NCI-H1092 (cell line): ENCODE measurements around the gene CCDC160.
"Not testable (repeated sequence)": the region's sequence is repeated elsewhere in the genome, so short reads cannot be mapped to it uniquely, and the experiment has no call there.

Source experiments
- DNase-seq: peaks from one replicate; lab custom pipeline; 2025; lab: John Stamatoyannopoulos, UW

Gene CCDC160

DNA sequence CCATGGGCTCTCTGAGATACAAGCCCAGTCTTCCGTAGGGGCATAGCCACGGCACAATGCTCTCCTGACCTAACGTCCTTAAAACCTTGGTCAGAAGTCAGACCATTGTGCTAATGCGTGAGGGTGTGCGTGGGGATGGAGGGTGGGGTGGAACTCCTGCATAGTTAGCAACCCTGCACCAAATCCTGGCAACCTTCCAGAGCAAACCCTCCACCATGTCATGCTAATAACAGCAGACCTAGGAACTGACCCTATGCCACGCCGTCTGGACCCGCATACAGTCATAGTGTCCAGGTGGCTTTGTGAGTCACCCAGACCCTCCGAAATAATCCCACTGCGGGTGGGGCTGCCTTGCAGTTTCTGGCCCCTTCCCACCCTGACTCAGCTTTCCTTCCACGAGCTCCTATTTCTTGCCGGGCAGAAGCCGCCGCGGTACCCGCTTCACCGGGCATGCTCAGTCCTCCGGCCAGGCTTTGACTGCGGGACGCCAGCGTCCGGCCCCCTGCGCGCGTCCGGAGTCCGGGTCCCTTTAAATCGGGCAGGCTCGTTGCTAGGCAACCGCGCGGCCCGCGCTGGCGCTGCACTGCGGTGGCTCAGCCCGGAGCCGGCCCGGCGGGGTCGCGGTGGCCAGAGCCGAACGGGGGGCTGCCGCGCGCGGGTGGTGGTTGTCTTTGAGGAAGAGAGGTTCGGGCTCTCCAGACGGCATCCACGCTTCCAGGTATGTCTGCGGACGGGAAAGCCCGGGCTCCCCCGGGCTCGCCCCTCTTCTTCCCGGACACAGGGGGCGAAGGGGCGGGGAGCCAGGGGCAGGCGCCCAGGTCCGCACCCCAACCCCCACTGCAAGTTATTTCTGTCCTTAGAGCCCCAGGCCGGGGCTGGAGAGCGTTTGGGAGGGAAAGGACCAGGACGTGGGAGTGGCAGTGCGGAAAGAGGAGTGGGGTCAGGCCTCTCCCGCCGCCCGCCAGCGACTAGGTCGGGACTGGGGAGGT is at the start of gene CCDC160:
Gene CCDC160, plus strand, starts transcription at position 557 of the 989 bp plus-strand sequence. CDS start 7,619 bp downstream, outside the sequence.
- DNase-seq, result peak; percentile 17

DNA sequence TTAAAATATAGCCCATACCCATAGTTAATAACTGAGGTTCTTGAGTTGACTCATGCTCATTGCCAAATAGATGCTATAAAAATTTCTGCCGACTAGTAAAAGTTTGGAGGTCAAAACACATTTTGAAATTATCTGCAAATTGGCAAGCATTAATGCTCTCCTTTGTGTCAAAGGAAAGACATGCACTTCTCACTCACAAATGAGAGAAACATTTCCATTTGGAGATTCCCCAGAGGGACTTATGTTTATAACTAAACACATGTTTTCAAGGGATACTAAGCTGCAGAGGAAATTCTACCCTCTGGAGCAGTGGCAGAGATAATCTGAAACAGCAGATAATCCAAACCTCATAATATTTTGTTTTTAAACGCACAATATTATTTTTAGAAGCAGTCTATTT is 45.7 kb upstream of the CCDC160 start:
- no peak for DNase-seq

DNA sequence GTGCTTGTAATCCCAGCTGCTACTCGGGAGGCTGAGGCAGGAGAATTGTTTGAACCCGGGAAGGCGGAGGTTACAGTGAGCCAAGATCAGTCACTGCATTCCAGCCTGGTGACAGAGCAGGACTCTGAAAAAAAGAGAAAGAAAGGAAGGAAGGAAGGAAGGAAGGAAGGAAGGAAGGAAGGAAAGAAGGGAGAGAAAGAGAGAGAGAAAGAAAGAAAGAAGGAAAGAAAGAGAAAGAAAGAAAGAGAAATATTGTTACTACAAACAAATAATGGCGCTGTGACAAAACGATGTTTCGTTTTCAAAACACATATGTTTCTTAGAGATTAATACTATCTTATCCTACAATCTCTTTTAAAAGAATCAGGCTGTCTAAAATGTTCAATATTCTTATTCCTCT is 42.1 kb upstream of the CCDC160 start:
- DNase-seq, result no peak

DNA sequence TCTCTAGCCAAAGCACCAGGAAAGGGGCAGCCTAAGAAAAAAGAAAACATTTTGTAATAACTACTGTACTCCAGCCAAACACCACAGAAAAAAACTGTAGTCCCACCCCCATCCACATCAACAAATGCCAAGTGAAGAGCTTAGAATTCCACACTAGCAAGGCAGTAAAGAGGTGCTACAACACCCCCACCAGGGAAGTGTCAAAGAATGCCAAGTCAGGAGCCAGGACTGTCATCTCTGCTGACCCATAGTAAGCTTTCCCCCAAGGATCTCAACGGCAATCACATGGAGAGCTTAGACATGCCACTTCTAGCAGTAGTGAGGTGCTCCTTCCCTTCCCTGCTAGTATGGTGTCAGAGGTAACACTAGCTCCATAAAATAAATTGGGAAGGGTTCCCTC is 34.4 kb upstream of the CCDC160 start:
- no peak for DNase-seq

DNA sequence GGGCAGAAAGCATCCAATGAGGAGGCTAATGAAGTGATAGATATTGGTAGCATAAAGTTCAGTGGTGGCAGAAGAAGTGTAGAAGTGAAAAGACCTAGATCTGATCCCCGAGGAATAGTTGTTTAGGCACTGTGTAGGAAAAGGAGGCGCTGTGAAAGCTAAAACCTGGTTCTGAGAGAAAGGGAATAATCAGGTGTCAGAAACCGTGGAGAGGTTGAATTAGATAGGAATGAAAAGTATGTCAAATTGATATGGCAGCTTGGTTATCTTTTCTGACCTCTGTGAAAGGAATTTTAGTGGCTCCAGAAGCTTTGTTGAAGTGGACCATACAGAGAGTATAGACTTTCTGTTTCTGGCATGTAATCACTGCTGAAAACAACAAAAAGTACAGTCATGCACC is 30.8 kb upstream of the CCDC160 start:
- DNase-seq, result no peak

DNA sequence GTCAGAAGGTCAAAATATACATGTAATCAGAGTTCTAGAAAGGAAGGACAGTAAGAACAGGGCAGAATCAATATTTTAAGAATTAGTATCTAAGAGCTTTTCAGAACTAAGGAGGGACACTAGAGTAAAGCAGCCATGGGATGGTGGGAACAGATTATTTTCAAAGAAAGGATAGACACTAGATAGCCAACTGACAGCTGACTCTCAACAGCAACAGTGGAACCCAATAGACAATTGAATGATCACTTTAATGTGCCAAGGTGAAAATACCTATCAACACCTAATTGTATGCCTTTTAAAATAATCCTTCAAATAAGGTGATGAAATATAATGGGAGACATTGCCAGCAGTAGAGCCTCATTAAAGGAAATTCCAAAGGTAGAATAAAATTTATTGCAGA is 26.5 kb upstream of the CCDC160 start:
- no peak for DNase-seq

DNA sequence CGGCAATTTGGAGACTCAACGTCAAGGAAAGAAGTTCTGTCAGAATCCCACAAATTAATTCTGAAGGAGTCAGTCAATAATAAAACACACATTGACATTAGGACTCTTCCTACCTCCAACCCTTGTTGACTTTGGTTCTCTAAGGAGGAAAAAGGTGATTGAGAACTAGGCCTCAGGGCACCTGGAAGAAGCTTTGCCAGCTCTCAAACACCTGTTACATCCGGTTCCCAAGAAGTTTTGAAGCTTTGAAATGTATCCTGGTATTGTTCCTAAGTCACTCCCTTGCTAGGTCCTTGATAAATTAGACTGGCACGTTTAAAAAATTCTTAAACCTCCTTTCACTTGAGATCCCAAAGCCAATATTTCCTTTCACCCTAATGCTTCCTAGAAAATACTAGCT is 1.7 kb upstream of the CCDC160 start:
- no peak for DNase-seq

DNA sequence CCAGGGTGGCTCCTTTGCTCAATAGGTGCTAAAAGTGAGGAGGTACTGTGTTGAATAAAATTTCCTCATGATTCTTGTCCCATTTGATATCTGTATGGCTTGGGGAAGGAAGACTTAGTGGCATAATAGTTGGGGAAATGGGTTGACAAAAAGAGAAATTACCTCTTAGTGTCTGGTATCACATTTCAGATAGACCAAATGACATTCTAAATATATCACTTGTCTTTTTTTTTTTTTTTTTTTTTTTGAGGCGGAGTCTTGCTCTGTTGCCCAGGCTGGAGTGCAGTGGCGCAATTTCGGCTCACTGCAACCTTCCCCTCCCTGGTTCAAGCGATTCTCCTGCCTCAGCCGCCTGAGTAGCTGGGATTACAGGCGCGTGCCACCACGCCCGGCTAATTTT is 1.2 kb downstream of the CCDC160 start:
- DNase-seq, result not testable (repeated sequence)

DNA sequence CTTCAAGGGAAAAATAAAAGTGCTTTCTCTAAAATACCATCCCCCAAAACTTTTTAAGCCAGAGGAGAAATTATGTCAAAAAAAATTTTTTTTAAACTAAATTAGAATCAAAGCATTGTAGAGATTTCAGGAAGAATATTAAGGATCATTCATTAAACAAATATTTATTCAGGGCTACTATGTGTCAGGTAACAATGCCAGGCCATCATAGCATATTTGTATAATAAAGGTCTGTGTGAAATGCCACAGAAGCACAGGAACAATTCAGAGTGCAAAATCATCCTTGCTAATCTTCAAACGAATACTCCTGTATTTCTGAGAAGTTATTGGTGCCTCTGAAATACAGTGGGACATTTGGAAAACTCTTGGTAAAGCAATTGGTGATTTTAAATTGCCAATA is 2.0 kb downstream of the CCDC160 start:
- no peak for DNase-seq

DNA sequence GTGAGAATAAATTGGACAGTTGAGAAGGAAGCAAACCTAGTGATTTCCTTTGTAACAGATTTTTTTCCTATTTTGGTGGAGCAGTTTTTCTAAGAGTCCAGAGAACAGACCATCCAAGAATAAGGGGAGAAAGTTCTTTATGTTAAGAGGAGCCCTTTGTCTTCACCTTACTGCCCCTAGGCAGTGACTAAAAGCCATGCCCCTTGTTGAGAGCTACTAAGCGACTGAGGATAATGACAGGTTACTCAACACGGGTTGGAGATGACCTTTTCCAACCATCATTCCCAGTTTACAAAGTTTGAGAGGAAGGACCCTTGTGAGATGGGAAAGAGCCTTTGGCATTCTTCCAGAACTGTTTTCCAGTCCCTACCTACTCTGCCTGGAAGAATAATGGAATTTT is 3.2 kb downstream of the CCDC160 start:
- no peak for DNase-seq

DNA sequence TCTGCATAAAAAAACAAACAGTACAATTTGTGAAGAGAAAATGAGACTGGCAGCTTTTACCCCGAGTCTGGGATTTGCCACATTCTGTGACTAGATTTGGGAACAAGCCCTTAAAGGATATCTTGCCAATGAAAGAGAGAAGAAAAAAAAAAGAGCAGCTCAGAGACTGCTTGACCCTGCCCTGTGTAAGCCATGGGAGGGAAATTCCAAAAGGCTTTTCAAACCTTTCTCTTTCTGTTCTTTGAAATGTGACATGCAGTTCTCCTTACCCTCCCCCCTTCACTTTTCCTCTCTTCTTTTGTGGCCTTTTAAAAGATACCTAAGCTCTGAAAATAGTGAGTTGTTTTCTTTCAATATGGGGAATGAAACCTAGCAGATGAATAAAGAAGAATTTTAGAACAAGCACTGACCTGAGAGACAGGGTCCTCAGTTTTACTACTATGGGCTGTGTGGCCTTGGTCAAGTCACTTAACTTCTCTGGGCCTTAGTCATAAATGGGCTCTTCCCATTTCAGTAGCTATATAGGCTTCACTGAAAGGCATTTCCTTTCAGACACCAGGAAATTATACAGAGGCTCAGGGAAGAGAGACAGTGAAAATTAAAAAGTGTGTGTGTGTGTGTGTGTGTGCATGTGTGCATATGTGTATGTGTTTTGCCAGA is 5.1 kb downstream of the CCDC160 start:
- no peak for DNase-seq

DNA sequence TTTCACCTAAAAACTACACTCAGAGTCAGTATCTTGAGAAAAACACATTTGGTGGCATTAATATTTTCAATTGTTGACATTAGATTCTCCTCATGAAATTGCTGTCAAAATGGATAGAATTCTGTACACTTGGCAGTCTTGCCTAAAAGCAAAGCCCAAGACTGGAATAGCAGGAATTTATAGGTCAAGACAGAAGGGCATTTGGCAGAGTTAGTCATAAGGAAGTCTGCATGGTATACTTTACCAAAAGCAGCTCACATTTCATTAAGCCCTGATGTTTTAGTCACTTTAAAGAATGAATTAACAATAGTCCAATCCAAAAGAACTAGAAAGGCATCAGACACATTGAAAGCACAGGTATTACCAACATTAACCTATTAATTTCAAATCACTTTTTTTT is 7.1 kb downstream of the CCDC160 start:
- no peak for DNase-seq

DNA sequence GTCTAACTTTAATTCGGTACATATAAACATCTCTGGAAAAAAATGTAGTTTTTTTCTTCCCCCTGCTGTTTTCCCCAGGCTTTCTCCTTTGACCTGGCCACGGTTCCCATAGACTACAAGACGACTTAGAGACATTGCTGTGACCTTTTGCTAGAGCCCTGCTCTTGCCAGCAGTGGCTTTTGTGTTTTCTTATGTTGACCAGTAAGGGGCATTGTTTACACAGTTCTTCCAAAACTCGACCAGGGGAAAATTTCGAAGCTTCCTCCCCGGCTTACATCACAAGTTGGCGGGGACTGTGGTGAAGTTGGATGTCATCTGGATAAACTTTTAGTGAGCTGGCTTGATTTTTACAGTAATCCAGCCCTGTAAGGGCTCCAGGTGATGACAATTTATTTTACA is 9.3 kb downstream of the CCDC160 start:
- DNase-seq, result no peak

DNA sequence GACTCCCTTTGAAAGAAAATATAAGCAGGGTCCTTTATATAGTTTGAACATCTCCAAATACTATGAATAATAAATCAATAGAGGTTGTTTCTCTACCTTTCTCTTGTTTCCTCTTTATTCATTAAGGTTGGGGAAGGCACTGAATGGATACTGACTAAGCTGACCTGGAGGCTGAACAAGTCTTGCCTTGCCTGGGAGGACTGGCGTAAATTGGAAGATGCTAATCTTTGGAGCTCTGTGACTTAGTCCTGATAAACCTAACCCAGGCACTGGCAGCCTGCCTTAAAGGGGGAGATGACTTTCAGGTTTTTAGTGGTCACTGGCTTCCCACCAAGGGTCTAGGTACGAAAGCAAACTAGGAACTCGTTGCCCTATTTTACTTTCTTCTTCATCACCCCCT is 10.5 kb downstream of the CCDC160 start:
- no peak for DNase-seq

DNA sequence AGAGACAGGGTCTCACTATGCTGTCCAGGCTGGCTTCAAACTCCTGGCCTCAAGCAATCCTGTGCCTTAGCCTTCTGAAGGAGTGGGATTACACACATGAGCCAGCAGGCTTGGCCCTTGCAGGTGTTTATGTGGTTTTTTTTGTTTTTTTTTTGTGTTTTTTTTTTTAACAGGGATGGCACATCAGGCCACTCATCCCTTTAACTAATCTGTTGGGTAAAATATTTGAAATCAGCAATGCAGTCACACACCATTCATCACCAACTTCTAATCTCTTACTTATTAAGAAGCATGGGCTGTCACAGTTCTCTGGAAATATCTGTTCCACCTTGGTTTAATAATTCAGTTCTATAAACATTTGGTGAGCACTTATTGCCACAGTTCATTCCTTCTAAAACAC is 12.3 kb downstream of the CCDC160 start:
- no peak for DNase-seq

DNA sequence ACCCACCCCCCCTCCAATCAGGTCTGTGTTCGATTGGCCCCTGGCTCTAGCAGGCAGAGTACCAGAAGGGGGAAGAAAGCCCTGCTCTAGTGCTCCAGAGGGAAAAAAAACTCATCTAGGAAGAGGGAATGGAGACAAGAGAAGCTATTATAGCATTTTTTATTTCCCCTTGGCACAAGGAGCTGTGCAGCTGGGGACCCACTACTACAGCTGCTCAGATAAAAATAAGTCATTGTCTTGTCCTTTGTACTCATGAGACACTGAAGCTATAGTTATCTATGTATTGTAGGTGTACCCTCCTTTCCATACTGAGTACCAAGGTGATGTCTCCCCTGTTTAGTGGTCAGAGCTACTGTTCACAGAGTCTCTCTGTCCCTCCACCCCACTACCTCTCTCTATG is 14.3 kb downstream of the CCDC160 start:
- no peak for DNase-seq

DNA sequence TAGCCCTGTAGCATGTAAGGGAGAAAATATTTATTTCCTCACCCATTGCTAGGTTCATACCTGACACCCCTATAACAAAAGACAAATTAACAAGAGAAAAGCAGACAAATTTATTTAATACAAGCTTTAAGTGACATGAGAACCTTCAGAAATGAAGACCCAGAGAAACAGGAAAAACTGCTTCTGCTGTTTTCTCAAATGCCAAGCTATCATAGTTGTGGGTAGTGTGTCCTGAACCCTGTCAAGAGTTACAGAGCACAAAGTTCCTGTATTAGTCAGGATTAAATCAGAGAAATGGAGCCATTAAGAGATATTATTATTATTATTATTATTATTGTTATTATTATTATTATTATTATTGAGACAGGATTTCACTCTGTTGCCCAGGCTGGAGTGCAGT is 17.5 kb downstream of the CCDC160 start:
- no peak for DNase-seq

DNA sequence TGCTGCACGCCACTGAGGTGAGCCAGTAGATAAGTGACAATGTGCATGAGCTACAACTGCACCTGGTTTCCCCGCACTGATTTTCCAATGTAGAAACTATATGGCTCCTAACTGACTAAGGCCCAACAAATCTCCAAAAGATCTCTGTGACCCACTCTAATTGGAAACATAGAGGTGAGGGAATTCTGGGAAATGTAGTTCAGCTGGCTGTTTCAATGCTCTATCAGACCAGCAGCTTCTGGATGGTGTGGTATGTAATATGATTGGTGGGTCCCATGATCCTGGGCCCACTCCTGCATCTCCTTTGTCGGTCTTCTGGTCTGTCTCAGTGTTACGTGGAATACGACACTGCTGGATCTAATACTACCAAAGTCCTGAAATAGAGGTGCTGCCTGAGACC is 18.6 kb downstream of the CCDC160 start:
- DNase-seq, result no peak

DNA sequence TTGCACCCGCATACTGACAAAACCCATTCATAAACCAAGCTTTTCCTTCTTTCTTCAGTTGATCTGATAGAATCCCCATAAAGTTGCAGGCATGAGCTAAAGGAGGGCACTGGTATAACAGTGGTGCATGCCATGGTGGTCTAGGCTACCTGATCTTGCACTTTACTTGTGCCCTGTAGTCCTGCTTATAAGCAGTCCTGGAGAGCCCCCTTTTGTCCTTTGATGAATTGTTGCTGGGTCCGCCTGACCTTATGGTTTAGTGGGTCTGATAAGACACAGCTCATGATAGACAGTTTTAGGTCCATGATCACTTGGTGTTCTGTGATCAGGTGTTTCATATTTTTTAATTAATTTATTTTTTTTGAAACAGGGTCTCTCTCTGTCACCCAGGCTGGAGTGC is 19.7 kb downstream of the CCDC160 start:
- no peak for DNase-seq

DNA sequence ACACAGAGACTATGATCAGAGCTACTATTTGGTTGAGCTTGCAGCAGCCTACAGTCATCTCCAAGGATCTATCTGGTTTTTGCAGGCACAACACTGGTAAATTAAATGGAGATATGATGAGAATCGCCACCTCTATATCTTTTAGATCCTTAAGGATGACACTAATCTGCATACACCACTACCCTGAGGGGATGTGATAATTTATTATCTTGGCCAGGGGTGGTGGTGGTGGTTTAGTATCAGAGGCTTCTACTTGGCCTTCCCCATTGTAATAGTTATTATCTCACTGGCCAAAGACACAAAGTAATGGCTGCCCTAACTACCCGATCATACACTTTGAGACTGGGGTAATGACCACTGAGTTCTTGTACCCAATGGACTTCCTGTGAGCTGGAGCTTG is 21.2 kb downstream of the CCDC160 start:
- no peak for DNase-seq

DNA sequence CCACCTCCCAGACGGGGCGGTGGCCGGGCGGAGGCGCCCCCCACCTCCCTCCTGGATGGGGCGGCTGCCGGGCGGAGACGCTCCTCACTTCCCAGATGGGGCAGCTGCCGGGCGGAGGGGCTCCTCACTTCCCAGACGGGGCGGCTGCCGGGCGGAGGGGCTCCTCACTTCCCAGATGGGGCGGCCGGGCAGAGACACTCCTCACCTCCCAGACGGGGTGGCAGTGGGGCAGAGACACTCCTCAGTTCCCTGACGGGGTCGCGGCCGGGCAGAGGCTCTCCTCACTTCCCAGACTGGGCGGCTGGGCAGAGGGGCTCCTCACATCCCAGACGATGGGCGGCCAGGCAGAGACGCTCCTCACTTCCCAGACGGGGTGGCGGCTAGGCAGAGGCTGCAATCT is 49.0 kb downstream of the CCDC160 start:
- DNase-seq, result not testable (repeated sequence)

DNA sequence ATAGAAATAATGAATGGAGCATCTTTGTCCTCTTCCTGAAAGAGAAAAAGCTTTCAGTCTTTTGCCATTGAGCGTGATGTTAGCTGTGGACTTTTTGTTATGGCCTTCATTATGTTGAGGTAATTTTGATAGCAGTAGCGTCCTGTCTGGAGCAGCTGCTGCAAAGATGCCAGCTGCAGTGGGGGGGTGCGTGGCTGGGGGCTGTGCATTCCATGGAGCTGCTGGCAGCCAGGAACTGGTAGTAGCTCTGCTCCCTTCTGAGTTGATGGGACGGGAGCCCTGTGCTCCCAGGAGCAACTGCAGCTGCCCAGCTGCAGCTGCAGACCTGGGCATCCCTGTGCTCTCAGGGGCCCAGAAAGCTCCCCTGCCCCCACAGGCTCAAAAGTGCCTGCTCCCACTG is 50.4 kb downstream of the CCDC160 start:
- DNase-seq, result no peak

DNA sequence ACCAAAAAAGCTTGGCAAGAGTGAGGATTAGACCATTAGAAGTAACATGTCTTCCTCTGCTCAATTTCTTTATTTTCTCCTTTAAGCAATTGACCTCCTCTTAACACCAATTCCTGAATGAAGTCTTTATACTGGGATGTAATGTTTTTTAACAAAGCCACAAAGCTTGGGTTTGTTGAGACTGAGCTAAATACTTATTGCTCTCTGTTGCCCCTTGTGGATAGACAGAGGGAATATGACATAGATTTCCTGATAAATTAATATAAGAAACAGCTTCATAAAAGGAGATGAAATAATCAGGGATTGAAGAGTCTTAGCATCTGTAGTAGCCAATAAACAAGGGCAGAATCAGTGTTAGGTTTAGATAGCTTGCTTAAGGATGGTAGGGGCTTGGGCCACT is 57.6 kb downstream of the CCDC160 start:
- no peak for DNase-seq
